ENCODE results near the gene RAD21L1.

The RAD21L1 gene

DNA sequence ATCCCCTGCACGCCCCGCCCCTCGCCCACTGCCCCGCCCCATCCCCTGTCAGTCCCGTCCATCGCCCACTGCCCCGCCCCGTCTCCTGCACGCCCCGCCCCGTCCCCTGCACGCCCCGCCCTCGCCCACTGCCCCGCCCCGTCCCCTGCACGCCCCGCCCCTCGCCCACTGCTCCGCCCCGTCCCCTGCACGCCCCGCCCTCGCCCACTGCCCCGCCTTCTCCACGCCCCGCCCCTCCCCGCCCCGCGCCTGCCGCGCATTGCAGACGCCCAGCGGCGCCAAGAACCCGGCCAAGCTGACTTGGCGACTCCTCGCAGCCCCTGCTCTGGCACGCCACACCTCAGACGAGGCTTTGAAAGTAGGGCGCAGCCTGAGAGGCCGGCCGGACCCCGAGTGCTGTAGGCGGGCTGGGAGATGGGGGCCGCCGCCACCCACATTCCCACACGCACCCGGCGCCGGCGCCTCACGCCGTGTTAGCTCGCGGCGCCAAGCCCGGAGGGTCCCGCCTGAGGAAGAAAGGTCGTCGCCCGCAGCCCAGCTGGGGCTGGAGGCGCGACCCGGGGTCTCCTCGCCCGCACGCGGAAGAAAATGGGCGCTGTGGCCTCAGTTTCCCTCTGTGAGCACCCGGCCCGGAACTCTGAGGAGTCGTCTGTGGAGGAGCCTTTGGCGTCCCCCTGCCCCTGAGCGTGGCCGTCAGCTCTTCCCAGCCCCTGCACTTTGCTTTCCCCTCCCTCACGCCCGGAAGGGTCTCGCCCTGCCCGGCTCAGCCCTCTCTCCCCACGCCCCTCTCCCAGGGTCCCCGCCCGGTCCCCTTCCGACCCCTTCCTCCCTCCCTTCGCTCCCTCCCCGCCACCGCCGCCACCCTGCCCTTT is at the start of gene RAD21L1:
Gene RAD21L1, plus strand, starts transcription at position 262 of the 872 bp plus-strand sequence. CDS start 2,410 bp downstream, outside the sequence.
- Histone ChIP-seq H2AFZ (ENCODE audit: low read depth) (peak within 1 kb of the TSS; percentile 99), H3K4me3 (IDR thresholded peaks at IDR 0.05; ENCODE audit: insufficient read depth, low read depth, low read length) (no peak within 1 kb of the TSS), H3K79me2 (ENCODE audit: insufficient read depth, low read depth) (no peaks in the 10 kb centered on the region), H3K27me3 (ENCODE audit: insufficient read depth, low read depth) (no peaks in the 10 kb centered on the region), H3K4me1 (ENCODE audit: low read depth, poor library complexity, severe bottlenecking) (peaks cover 2% of the 10 kb centered on the region), H3K27ac (peak within 1 kb of the TSS; percentile 46; the same call in 1 of the 2 replicates), H3K4me2 (peak within 1 kb of the TSS; percentile 82), H3K9ac (peak within 1 kb of the TSS; percentile 73), H4K20me1 (ENCODE audit: insufficient read depth) (no peaks in the 10 kb centered on the region), H3K36me3 (ENCODE audit: insufficient read depth) (no peaks in the 10 kb centered on the region)
- no peak for TF ChIP-seq CTCF (conservative IDR thresholded peaks at IDR 0.05; ENCODE audit: low read depth, low read length)

DNA sequence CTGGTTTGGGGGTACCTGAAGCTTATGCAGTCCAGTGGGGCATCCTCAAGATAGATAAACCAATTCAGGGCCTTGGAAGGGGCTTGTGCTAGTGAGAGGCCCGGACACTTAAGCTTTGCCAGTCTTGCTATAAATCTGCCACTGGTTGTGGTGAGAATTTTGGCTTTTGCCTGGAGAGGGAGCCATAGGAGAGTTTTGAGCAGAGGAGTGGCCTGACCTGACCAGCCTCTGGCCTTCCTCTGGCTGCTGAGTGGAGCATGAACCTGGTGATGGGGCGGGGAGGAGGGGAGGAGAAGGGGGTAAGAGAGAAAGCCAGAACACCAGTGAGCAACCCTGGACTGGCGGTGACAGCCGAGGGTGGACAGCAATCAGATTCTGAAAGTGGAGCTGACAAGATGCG is 48.2 kb upstream of the RAD21L1 start:
- no peak overlapping the region for H3K4me2 ChIP-seq
- no peaks in the 10 kb centered on the region for H3K79me2 ChIP-seq (ENCODE audit: insufficient read depth, low read depth)
- no peaks in the 10 kb centered on the region for H3K4me1 ChIP-seq (ENCODE audit: low read depth, poor library complexity, severe bottlenecking)
- H3K9ac ChIP-seq: no peak overlapping the region
- no peaks in the 10 kb centered on the region for H4K20me1 ChIP-seq (ENCODE audit: insufficient read depth)
- H3K36me3 ChIP-seq (ENCODE audit: insufficient read depth): no peaks in the 10 kb centered on the region
- no peak overlapping the region for H3K4me3 ChIP-seq (IDR thresholded peaks at IDR 0.05; ENCODE audit: insufficient read depth, low read depth, low read length)
- TF ChIP-seq CTCF (conservative IDR thresholded peaks at IDR 0.05; ENCODE audit: low read depth, low read length): no peak
- no peaks in the 10 kb centered on the region for H3K27me3 ChIP-seq (ENCODE audit: insufficient read depth, low read depth)
- H2AFZ ChIP-seq (ENCODE audit: low read depth): no peak overlapping the region
- H3K27ac ChIP-seq: no peak overlapping the region

GRCh38 chr20:1178103-1178502 is 47.7 kb upstream of the RAD21L1 start:
- Histone ChIP-seq H3K36me3 (ENCODE audit: insufficient read depth) (no peaks in the 10 kb centered on the region), H2AFZ (ENCODE audit: low read depth) (no peak overlapping the region), H4K20me1 (ENCODE audit: insufficient read depth) (no peaks in the 10 kb centered on the region), H3K4me2 (no peak overlapping the region), H3K4me3 (IDR thresholded peaks at IDR 0.05; ENCODE audit: insufficient read depth, low read depth, low read length) (no peak overlapping the region), H3K79me2 (ENCODE audit: insufficient read depth, low read depth) (no peaks in the 10 kb centered on the region), H3K4me1 (ENCODE audit: low read depth, poor library complexity, severe bottlenecking) (no peaks in the 10 kb centered on the region), H3K27ac (no peak overlapping the region), H3K27me3 (ENCODE audit: insufficient read depth, low read depth) (no peaks in the 10 kb centered on the region), H3K9ac (no peak overlapping the region)
- no peak for TF ChIP-seq CTCF (conservative IDR thresholded peaks at IDR 0.05; ENCODE audit: low read depth, low read length)

GRCh38 chr20:1178623-1179022 is 47.2 kb upstream of the RAD21L1 start:
- Histone ChIP-seq H3K9ac (no peak overlapping the region), H3K27me3 (ENCODE audit: insufficient read depth, low read depth) (no peaks in the 10 kb centered on the region), H3K4me3 (IDR thresholded peaks at IDR 0.05; ENCODE audit: insufficient read depth, low read depth, low read length) (no peak overlapping the region), H4K20me1 (ENCODE audit: insufficient read depth) (no peaks in the 10 kb centered on the region), H3K27ac (no peak overlapping the region), H3K4me2 (no peak overlapping the region), H3K4me1 (ENCODE audit: low read depth, poor library complexity, severe bottlenecking) (no peaks in the 10 kb centered on the region), H3K79me2 (ENCODE audit: insufficient read depth, low read depth) (no peaks in the 10 kb centered on the region), H3K36me3 (ENCODE audit: insufficient read depth) (no peaks in the 10 kb centered on the region), H2AFZ (ENCODE audit: low read depth) (no peak overlapping the region)
- no peak for TF ChIP-seq CTCF (conservative IDR thresholded peaks at IDR 0.05; ENCODE audit: low read depth, low read length)
